ENCODE results near the gene HOXB8.
A peak's percentile ranks its signal among the peaks of the same experiment; 100 is the strongest.

DNA sequence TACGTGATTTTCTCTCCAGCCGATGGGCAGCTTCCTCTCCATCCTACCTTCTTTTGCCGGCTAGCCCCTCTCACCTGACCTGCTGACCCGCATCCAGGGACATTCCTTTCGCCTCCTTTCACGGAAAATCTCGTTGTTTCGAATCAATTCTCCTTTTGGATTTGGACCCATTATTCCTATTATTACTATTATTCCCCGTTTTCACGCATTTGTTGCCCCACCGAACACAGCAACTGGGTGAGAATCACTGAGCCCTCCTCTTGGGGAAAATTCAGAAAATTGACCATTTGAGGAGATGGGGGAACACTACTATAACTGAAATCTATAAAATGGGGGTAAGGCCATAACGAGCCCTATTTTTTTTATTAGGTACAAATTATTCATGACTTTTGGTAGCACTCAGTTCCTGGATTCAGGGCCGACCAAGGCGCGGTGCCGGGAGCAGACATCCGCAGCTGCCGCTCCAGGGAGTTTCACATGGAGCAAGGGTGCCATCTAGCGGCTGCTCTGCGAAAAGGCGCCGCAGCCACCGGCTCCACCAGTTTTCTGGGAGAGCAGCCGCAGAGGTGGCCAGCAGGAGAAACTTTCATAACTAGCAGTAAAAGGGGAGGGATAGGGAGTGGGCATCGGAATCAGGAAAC, 3.3 kb upstream of the HOXB8 start:
- TF ChIP-seq POLR2AphosphoS5 (IDR thresholded peaks at IDR 0.05) (no peak), POLR2A (IDR thresholded peaks at IDR 0.05) (no peak)
- TF ChIP-seq, protein P1, sequence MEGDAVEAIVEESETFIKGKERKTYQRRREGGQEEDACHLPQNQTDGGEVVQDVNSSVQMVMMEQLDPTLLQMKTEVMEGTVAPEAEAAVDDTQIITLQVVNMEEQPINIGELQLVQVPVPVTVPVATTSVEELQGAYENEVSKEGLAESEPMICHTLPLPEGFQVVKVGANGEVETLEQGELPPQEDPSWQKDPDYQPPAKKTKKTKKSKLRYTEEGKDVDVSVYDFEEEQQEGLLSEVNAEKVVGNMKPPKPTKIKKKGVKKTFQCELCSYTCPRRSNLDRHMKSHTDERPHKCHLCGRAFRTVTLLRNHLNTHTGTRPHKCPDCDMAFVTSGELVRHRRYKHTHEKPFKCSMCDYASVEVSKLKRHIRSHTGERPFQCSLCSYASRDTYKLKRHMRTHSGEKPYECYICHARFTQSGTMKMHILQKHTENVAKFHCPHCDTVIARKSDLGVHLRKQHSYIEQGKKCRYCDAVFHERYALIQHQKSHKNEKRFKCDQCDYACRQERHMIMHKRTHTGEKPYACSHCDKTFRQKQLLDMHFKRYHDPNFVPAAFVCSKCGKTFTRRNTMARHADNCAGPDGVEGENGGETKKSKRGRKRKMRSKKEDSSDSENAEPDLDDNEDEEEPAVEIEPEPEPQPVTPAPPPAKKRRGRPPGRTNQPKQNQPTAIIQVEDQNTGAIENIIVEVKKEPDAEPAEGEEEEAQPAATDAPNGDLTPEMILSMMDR (IDR thresholded peaks at IDR 0.05): peak; percentile 91 to 95 (median 94)

Data from upper lobe of left lung (tissue), 4 donors.